ENCODE results near the gene GGTA1. TPM values are rescaled to one million over a fixed set of nuclear protein-coding genes. Genes with fewer than 3 reads are reported as not detected.

Gene GGTA1
- total RNA-seq, 1 donor from 2014 or later, result not detected

Other genes with a start within 250 kb of the GGTA1 start
- gene GSN, start 231.7 kb downstream of the GGTA1 start, total RNA-seq, result 1.1 and 1.9 TPM in 2 replicates
- 18.9 and 21.0 TPM in 2 replicates for gene STOM, start 129.6 kb downstream of the GGTA1 start, total RNA-seq
- 0.02 TPM in 1 of 2 replicates, not detected in the other for gene DAB2IP, start 151.8 kb upstream of the GGTA1 start, total RNA-seq

Data from activated T-helper 2 cell treated with anti-CD3 and anti-CD28 coated beads, Interferon-gamma antibody, Interleukin-2, Interleukin-4, amounts not matched to agents 10 μg/mL and 5 μg/mL and 100 μg/mL, durations not matched to agents 14 hours and 24 hours and 36 hours (primary cell).